Measurements from ENCODE around the gene FBXO9.

Gene FBXO9

GRCh38 chr6:53095716-53096115 is 30.5 kb downstream of the FBXO9 start:
- DNase-seq = no peak

- DNase-seq = no peak
Measured at GRCh38 chr6:53100561-53100960, 35.4 kb downstream of the FBXO9 start.

- no peak for DNase-seq
Measured at GRCh38 chr6:53101006-53101405, 35.8 kb downstream of the FBXO9 start.

GRCh38 chr6:53103993-53104675 is 38.9 kb downstream of the FBXO9 start:
- DNase-seq = peak; percentile 52

GRCh38 chr6:53104916-53105315 is 39.7 kb downstream of the FBXO9 start:
- no peak for DNase-seq

GRCh38 chr6:53107091-53107490 is 41.9 kb downstream of the FBXO9 start:
- no peak for DNase-seq

- no peak for DNase-seq
Measured at GRCh38 chr6:53109612-53110011, 44.4 kb downstream of the FBXO9 start.

- DNase-seq = peak; percentile 57
Measured at GRCh38 chr6:53111865-53112264, 46.7 kb downstream of the FBXO9 start.

GRCh38 chr6:53112404-53112803 is 47.2 kb downstream of the FBXO9 start:
- peak; percentile 98 for DNase-seq

- peak; percentile 71 for DNase-seq
Measured at GRCh38 chr6:53112871-53113270, 47.7 kb downstream of the FBXO9 start.

GRCh38 chr6:53113742-53114141 is 48.5 kb downstream of the FBXO9 start:
- no peak for DNase-seq

- DNase-seq = no peak
Measured at GRCh38 chr6:53115113-53115512, 49.9 kb downstream of the FBXO9 start.

- no peak for DNase-seq
Measured at GRCh38 chr6:53115741-53116140, 50.5 kb downstream of the FBXO9 start.

GRCh38 chr6:53119349-53119748 is 54.1 kb downstream of the FBXO9 start:
- peak; percentile 58 for DNase-seq

GRCh38 chr6:53119772-53120409 is 54.7 kb downstream of the FBXO9 start:
- peak; percentile 79 for DNase-seq

- no peak for DNase-seq
Measured at GRCh38 chr6:53124131-53124800, 59.1 kb downstream of the FBXO9 start.

GRCh38 chr6:53125276-53125675 is 60.1 kb downstream of the FBXO9 start:
- DNase-seq = no peak

- DNase-seq = no peak
Measured at GRCh38 chr6:53128842-53129241, 63.6 kb downstream of the FBXO9 start.

- DNase-seq = no peak
Measured at GRCh38 chr6:53130569-53131290, 65.5 kb downstream of the FBXO9 start.

- DNase-seq = no peak
Measured at GRCh38 chr6:53133961-53134360, 68.8 kb downstream of the FBXO9 start.

GRCh38 chr6:53134601-53135235 is 69.5 kb downstream of the FBXO9 start:
- no peak for DNase-seq

- DNase-seq = no peak
Measured at GRCh38 chr6:53136000-53136609, 70.9 kb downstream of the FBXO9 start.

All from NCI-H510A treated with DMSO at 0.1 percent for 48 hours (cell line).